Dermis blood vessel endothelial cell (primary cell): ENCODE data around the gene ZKSCAN4. TPM values are rescaled to one million over a fixed set of nuclear protein-coding genes. Genes with fewer than 3 reads are reported as not detected.
A peak's percentile ranks its signal among the peaks of the same experiment; 100 is the strongest.

Source experiments
- DNase-seq: peaks from one replicate; pipeline ENCODE4 v3.0.0; 2010
- total RNA-seq: library from RNA; depleted of rRNA; stranded (reverse); fragments of >200 nt; gene quantifications from 2 replicates; pipeline ENCODE4 v1.2.3, GENCODE V29; 2014

Gene ZKSCAN4
- 5.2 and 7.7 TPM in 2 replicates for total RNA-seq

DNA sequence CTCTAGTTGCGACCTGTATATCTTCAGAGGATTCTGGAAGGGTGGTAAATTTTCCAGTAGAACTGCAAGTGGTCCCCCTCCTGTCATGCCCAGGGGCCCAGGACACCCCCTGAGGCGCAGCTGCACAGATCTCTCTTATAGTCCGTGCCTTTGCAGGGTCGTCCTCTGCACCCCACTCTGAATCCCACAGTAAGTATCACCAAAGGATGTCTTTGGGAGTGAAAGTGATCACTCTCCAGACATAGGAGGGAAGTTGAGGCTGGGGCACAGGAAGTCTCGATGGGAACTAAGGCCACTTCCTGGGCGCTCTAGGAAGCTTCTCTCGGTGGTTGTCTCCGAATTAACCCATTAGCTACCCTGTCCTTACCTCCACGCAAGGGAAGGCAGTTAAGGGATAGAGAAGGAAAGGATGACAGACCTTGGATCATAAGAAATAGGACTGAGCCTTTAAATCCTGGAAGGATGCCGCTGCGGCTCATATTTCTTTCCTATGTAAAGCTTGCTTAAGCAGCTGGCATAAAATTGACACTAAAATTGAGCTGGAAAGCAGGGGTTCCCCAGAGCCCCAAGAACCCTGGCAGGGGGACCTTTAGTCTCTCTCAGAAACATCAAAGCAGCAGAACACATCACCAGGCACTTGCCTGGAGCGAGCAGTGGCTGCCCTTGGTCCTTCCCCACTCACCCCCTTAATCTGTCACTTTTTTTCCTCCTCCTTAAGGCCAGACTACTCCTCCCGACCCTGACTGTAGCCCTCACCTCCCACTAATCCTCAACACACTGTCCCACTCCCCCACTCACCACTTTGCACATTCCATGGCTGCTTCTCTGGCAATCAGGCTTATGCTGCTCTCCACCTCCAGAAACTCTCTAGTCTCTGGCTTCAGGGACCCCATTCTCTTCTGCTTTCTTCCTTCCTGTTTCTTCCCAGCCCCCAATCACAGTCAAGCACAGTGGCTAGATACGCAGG is at the start of gene ZKSCAN4:
ZKSCAN4 (minus strand) TSS at position 261 of the 967 bp plus-strand sequence. CDS start 289 bp downstream, outside the sequence.
- DNase-seq: peak; percentile 89

DNA sequence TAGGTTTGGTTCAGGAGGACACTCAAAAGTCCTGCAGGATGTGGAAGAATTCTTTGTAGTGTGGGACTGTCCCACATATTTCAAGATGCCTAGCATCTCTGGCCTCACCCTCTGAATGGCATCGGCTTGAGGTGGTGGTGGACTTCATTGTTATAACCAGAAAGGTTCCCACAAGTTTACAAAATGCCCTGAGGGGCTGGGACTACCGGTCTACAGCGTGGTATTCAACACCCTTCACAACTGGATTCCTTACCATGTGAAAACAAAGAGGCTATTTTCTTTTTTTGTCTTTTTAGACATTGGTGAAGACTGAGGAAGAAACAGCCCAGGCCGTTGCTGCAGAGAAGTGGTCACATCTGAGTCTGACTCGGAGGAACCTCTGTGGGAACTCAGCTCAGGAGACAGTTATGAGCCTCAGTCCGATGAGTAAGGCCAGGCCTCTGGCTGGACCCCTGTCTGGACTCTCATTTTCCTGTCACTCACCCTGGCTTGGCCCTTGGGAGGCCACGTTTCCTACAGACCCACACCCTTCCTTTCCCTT is 44.5 kb upstream of the ZKSCAN4 start:
- no peak for DNase-seq

DNA sequence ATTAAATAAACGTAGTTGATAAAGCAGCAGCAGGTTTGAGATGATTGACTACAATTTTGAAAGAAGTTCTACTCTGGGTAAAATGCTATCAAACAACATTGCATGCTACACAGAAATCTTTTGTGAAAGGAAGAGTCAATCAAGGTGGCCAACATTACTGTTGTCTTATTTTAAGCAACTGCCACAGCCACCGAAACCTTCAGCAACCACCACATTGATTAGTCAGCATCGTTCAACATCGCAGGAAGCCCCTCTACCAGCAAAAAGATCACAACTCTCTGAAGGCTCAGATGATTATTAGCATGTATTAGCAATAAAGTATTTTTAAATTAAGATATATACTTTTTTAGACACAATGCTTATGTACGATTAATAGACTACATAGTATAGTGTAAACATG is 43.3 kb upstream of the ZKSCAN4 start:
- no peak for DNase-seq

DNA sequence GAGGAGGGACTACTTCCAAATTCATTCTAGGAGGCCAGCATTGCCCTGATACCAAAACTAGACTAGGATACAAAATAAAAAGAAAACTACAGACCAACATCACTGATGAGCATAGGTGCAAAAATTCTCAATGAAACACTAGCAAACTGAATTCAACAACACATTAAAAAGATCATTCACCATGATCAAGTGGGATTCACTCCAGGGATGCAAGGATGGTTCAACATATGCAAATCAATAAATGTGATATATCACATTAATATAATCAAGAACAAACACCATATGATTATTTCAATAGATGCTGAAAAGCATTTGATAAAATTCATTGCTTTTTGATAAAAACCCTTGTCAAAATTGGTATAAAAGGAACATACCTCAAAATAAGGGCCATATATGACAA is 39.5 kb upstream of the ZKSCAN4 start:
- DNase-seq: no peak

DNA sequence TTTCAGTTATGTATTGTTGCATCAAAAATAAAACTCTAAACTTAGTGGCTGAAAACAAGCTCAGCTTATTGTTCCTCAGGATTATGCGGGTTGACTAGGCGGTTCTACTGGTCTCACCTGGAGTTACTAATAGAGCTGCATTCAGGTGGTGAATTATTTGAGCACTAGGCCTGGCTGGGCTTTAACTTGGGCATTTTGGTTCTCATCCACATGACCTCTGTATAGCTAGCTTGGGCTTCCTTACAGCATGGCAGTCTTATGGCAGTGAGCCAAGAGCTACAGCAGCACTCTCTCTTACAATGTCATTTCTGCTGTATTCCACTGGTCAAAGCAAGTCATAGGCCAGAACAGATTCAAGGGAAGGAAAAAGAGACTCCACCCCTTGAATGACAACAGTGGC is 30.9 kb upstream of the ZKSCAN4 start:
- peak; percentile 11 for DNase-seq

DNA sequence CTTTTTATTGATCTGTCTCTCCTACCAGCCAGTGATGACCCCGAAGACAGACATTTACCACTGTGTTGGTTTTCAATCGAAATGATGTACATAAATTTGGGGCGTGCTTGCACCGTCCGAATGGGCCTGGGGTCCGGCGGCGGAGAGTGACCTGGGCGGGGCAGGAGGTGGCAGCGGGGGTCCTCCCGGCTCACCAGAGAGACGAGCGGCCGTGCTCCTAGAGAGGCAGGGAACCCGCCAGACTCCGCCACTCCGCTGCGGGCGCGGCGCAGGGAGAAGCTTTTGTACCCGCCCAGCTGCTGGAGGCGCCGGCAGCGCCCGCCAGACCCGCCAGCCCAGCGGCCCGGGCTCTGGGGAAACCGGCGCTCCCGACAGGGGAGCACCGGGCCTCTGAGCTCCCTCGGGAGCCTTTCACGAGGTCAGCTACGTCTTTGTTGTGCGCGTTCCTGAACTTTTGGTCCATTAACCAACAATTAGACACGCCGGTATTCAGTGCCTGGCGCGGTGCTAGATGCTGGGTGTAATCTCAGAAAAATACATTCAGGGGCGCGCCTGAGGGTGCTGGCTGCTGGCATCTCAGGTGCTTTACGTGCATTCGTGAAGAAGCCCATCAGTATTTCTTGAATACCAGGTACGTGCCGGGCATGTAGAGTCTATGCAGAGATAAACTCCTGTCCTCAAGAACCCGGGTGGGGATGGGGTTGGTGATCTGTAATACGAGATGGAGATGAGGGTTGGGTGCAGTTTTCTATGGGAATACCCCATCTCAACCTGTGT is 29.4 kb upstream of the ZKSCAN4 start, which contains the start of gene PGBD1:
PGBD1 (plus strand) TSS at position 285 of the 777 bp plus-strand sequence. CDS start 2,242 bp downstream, outside the sequence.
- peak; percentile 86 for DNase-seq

DNA sequence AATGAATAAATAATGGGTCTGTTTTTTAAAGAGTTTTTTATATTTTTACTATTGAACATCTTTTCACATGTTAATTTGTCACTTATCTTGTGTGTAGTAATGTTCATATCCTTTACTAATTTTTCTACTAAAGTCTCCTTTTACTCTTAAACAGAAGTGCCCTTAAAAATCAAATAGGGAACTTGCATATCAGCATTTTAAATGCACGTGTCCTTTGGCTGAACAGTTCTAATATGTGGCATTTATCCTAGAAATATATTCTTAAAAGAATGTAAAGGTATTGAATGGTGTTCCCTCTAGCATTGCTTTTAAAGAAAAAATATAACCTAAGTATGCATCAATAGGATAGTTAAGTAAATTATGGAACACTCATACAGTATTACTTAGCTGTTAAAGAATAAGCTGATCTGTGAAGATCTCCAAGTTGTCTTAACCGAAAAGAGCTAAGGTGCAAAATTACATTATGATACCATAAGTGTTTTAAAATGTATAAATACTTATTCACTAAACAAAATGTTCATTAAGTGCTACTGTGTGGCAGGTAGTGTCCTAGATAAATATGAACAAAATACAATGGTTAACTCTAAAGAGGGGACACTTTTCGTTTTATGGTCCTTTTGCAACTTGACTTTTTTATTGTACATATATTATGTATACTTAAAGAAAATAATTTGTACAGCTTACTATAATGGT is 28.7 kb upstream of the ZKSCAN4 start:
- DNase-seq: peak; percentile 4

DNA sequence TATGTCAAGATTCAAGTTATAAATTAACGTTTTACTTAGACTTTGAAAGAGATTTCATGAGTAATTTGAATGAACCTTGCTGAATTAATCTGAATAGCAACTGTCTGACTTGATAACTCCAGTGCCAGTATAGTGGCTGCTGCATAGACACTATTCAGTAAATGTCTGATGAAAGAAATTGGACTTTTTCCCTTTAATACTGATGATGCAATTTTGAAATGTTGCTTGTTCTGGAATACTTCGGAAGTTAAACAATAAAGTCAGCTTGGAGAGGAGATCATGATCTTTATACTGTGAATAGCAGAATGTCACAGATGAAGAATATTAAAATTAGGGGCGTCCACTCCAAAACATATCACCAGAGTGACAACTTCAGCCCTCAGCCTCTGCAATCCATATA is 25.7 kb upstream of the ZKSCAN4 start:
- DNase-seq: no peak

DNA sequence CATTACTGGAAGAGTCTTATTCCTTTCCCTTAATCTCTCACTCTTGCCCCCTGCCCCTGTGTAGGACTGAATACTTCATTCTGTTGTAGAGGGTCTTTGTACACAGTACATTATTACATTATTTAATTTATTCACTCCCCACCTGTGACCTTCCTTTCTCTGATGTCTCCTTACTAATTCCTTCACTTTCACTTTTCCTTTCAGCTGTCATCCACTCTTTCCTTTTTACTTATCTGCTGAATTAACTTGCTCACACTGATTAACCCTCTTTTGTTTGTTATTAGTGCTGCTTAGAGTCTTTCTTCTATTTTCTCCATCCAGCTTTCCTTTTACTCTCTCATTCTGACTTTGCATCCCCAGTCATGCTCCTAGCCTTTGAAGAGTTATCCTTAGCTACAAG is 22.8 kb upstream of the ZKSCAN4 start:
- DNase-seq: no peak

DNA sequence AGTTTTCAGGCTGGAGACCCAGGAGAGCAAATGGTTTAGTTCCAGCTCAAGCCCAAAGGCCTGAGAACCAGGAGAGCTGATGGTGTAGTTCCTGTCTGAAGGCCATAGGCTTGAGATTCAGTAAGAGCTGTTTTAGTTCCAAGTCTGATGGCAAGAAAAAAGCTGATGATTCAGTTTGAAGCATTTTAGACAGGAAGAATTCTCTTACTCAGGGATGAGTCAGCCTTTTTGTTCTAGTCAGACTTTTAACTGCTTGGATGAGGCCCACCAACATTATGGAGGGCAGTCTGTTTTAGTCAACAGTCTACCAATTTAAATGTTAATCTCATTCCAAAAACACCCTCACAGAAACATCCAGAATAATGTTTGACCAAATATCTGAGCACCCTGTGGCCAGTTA is 17.4 kb upstream of the ZKSCAN4 start:
- peak; percentile 84 for DNase-seq

DNA sequence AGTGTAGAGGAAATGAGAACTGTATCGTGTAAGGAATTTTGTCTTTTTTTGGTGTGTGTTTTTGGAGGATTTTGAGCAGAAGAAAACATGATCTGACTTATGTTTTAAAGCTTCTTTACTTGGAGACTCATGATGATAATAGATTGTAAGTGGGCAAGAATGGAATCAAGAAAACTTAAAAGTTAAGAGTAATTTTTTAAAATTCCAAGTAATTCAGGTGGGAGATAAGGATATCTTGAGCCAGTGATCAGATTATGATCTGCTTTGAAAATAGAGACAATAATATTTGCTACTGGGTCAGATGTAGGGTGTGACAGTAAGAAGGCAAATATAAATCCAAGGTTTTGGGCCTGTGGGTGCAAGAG is 15.6 kb upstream of the ZKSCAN4 start:
- no peak for DNase-seq

DNA sequence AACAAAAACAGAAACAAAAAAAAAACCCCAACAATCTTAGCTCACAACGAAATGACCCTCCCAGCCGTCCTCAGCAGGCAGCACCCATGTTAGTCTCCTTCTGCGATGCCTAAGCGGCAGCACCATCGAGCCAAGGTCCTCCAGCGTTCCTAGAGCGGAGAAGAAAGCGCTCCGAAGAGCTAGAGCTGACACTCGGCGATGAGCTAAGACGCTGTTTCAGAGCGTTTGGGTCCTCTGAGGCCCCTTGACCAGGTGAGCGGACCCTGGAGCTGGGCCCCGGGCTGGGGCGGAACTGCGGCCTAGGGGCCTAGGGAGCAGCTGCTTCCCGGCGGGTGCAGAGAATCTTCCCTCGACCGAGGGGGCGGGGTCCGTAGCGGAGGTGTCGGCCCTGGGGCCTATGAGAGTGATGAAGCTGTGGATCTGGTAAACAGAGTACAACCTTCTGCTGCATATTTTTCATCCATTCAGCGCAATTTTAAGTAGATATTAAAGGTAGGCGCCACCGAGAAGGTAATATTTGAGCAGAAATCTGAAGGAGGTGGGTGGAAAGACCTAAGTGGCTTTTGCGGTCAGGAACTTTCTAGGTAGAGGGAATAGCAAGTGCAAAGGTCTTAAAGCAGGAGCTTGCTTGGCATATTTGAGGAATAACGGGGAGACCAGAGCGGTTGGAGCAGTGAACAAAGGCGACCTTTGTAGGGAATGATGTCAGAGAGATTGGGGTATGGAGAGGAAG is 15.1 kb upstream of the ZKSCAN4 start, which contains the start of gene ZSCAN26:
ZSCAN26 (plus strand) TSS at position 182 of the 733 bp plus-strand sequence. CDS start 4,777 bp downstream, outside the sequence.
- DNase-seq: peak; percentile 92

DNA sequence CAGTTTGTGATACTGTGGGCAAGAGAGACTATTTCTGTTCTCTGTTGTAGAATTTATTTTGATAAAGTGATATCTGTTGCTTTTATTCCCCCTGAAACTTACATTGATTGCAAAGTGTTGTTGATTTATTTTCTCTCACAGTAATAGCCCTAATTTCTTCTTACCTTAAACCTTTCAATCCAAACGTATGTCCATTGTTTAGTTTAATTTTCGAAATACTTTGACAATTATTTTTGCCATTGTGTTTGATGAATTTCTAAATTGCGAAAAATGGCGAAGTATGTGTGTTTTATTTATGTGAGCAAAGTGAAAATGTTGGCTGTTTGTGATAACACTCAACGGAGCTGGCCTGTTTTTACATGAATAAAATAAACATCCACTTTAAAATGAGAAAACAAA is 14.5 kb upstream of the ZKSCAN4 start:
- no peak for DNase-seq

DNA sequence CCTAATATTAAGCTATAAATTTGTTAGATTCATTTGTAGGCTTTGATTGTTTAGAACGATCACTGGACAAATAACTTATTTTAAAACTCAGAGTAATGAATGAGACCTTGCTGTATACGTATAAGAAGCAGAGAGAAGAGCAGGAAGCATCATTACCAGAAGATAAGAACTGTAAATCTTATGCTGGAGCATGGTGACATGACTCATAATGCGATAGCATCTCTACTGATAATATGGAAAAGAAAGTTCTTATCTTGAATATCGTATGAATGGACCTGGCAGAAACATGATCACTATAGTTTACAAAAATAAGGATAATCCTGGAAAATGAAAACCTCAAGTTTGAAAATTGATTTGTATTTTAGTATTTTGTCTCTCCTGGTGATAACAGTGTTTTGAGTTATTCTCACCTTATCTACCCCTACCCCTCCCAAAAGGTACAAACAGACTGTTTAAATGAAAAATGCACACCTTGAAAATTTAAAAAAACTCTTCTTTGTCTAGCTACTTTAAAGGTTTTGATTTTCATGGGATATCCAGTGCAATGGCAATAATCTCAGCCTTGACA is 12.8 kb upstream of the ZKSCAN4 start:
- no peak for DNase-seq

DNA sequence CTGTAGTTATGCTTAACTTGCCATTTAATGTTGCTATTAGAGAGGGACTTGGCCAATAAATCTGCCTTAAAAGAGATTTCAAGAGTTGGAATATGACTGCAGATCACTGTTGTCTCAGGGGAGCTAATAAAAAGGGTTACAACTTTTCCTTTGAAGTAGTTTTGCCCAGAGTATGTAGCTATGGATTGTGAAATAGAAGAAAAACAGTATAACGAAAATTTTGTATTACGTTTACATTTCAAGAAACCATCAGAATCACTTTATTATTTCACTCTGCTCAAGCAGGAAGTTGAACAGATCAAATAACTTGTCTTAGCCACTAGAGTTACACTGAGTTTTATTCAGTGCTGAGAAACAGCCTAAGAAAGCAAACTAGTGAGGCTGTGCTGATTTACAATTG is 11.9 kb upstream of the ZKSCAN4 start:
- DNase-seq: no peak

DNA sequence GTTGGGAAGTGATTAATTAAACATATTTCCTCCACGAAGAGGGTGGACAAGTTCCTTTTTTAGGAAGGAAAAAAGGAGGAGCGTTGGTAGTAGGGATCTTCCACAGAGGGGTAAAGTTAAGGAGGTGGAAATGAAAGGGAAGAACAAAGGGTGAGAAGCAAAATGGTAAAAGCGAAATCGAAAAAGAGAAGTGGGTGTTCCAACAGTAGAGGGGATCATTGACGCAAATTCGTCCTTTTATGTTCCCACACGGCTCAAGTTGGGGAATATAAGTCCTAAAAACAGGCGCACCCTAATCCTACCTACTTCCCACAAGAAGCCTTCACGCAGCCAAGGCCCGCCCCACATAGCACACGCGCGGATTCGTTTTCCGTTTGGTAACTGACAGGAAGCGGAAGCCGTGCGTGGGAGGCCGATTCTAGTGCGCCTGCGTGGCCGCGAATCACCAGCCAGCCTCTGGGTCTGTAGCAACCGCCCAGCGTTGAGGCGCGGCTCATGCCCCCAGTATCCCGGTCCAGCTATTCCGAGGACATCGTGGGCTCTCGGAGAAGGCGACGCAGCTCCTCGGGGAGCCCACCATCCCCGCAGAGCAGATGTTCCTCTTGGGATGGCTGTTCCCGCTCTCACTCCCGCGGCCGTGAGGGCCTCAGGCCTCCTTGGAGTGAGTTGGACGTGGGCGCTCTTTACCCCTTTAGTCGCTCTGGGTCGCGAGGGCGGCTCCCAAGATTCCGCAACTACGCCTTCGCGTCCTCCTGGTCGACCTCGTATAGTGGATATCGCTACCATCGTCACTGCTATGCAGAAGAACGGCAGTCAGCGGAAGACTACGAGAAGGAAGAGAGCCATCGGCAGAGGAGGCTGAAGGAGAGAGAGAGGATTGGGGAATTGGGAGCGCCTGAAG is 7.1 kb upstream of the ZKSCAN4 start, which contains the start of gene NKAPL:
NKAPL (plus strand) TSS at position 421 of the 901 bp plus-strand sequence; CDS start at position 496, 75 bp downstream.
- DNase-seq: peak; percentile 78

DNA sequence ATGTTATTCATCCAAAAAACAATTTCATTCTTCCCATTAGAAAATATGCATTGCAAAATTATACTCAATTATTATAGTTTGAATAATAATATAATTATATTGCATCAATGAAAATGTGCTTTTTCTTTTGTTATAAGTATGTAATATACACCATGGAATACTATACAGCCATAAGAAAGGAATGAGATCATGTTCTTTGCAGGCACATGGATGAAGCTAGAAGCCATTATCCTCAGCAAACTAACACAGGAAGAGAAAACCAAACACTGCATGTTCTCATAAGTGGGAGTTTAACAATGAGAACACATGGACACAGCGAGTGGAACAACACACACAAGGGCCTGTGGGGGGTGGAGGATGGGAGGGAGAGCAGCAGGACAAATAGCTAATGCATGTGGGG is 5.0 kb upstream of the ZKSCAN4 start:
- DNase-seq: no peak

DNA sequence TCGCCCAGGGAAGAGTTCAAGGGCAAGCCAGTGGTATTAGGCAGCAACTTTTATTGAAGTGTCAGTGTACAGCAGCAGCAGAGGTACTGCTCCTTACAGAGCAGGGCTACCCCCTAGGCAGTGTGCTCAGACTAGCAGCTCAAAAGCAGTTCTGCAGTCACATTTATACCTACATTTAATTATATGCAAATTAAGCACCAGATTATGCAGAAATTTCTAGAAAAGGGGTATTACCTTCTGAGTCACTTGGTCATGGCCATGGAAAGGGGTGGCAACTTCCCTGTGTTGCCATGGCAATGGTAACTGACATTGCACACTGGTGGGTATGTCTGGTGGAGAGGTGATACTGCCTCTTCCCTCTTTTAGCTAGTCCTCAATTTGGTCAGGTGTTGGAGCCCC is 2.1 kb upstream of the ZKSCAN4 start:
- DNase-seq: no peak

DNA sequence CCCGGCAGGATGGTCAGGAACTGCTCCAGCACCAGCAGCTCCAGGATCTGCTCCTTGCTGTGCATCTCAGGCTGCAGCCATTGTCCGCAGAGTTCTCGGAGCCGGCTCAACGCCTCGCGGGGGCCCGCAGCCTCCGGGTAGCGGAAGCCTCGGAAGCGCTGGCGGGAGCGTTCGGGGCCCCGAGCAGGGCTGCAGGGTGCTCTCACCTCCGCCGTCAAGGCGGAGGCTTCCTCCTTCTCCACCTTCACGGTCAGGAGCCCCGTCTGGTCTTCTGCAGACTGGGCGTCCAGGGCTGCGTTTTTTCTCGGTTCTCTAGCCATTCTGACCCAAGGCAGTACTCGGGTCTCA is 434 bp downstream of the ZKSCAN4 start:
- DNase-seq: peak; percentile 46

DNA sequence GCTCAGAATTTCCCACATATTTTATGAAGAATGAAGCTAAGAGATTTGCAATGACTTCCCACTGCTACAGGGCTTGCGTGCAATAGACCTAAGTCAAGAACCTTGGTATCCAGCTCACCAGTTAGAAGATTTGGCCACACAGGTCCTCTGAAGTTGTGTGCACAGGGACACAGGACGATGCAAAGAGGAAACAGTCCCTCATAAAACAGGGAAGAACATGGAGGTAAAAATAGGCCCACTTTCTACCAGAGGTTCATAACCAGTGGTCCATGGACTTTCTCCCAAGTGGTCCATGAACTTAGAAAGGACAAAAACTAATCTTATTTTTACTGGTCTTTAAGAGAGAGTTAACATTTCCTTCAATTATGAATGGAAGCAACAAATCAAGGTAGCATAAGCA is 1.3 kb downstream of the ZKSCAN4 start:
- no peak for DNase-seq
